Osteoblast (primary cell): ENCODE measurements around the gene NHERF2. TPM values are rescaled to one million over a fixed set of nuclear protein-coding genes. Genes with fewer than 3 reads are reported as not detected.
A peak's percentile ranks its signal among the peaks of the same experiment; 100 is the strongest.

Source experiments
- DNase-seq: peaks from one replicate; pipeline ENCODE4 v3.0.0; 2011; ENCODE audit warnings: low spot score, mixed read lengths; ENCODE audit not compliant: insufficient read length; ENCODE audit errors: missing footprints
- H2AFZ ChIP-seq: 2 replicates; pipeline ENCODE4 v1.6.0; 2011; ENCODE audit warnings: mild to moderate bottlenecking, low read length
- H3K27ac ChIP-seq: 2 replicates; pipeline ENCODE4 v1.5.1; 2011; ENCODE audit warnings: mild to moderate bottlenecking, low read depth, low read length, moderate library complexity
- H3K27me3 ChIP-seq: 2 replicates; pipeline ENCODE4 v1.6.0; 2012; ENCODE audit warnings: mild to moderate bottlenecking, control low read depth, inconsistent platforms, low read length, moderate library complexity; ENCODE audit not compliant: insufficient read depth
- H3K36me3 ChIP-seq: 2 replicates; pipeline ENCODE4 v1.5.1; 2011; ENCODE audit warnings: mild to moderate bottlenecking, low read length, control low read depth, moderate library complexity; ENCODE audit not compliant: insufficient read depth
- H3K4me1 ChIP-seq: 2 replicates; pipeline ENCODE4 v1.5.1; 2011; ENCODE audit warnings: mild to moderate bottlenecking, low read length, control low read depth, moderate library complexity; ENCODE audit not compliant: insufficient read depth
- H3K4me2 ChIP-seq: 2 replicates; pipeline ENCODE4 v1.6.0; 2011; ENCODE audit warnings: mild to moderate bottlenecking, low read length; ENCODE audit not compliant: insufficient read depth
- H3K4me3 ChIP-seq: fragments of 200-600 bp; sonication (generic); 3 replicates; pipeline ENCODE4 v1.5.1; 2012; ENCODE audit warnings: mild to moderate bottlenecking, low read length, inconsistent platforms; ENCODE audit not compliant: insufficient read depth
- H3K79me2 ChIP-seq: 2 replicates; pipeline ENCODE4 v1.6.0; 2012; ENCODE audit warnings: mild to moderate bottlenecking, low read length, control low read depth, inconsistent platforms; ENCODE audit not compliant: insufficient read depth
- H3K9me3 ChIP-seq: 2 replicates; pipeline ENCODE4 v1.5.1; 2011; ENCODE audit warnings: low read depth, low read length, control low read depth
- H4K20me1 ChIP-seq: 2 replicates; pipeline ENCODE4 v1.6.0; 2012; ENCODE audit warnings: mild to moderate bottlenecking, low read length, control low read depth; ENCODE audit not compliant: insufficient read depth
- CTCF ChIP-seq: IDR thresholded peaks from 2 replicates; pipeline ENCODE4 v1.5.1; 2011; ENCODE audit warnings: mild to moderate bottlenecking, low read depth, low read length, moderate library complexity; ENCODE audit errors: extremely low read depth
- total RNA-seq: library from RNA; depleted of rRNA; stranded (reverse); fragments of >200 nt; gene quantifications from 2 replicates; pipeline ENCODE4 v1.2.3, GENCODE V29; 2012

The NHERF2 gene
- total RNA-seq = 26.8 and 33.7 TPM in 2 replicates

DNA sequence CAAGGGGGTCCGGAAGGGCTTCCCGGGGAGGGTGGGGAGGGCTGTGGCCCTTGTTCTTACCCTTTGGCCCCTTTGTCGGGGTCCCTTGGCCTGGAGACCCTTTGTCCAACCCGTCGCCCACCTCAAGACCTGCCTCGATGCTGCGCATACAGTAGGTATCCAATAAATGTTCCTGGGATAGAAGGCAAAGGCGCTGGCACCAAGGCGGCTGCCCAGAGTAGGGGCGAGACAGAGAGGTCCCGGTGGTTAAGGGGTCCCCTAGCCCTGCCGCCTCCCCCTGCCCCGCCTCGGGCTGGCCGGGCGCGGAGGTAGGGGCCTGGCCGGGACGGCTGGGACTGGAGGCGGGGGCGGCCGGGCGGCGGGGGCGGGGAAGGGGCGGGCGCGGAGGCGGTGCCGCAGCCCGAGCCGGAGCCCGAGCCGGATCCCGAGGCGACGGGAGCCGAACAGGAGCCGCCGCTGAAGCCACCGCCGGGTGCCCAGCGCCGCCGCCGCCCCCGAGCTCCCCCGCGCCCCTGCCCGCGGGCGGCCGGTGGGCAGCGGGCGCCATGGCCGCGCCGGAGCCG, at the start of gene NHERF2:
Gene NHERF2, plus strand, starts transcription at position 442 of the 563 bp plus-strand sequence. Its CDS starts 104 bp downstream, at position 546.
- H3K27me3 ChIP-seq = no peaks in the 10 kb centered on the region
- H2AFZ ChIP-seq = peak within 1 kb of the TSS; percentile 20
- peaks cover 18% of the 10 kb centered on the region for H3K4me1 ChIP-seq
- peak within 1 kb of the TSS; percentile 79 for H3K4me2 ChIP-seq
- no peaks in the 10 kb centered on the region for H3K36me3 ChIP-seq
- peak within 1 kb of the TSS; percentile 72 for H3K4me3 ChIP-seq
- no peak for TF ChIP-seq CTCF
- H3K27ac ChIP-seq = no peak within 1 kb of the TSS
- peaks cover 15% of the 10 kb centered on the region for H3K79me2 ChIP-seq
- peaks cover 16% of the 10 kb centered on the region for H4K20me1 ChIP-seq
- H3K9me3 ChIP-seq = no peaks in the 10 kb centered on the region
- peak; percentile 96 for DNase-seq

DNA sequence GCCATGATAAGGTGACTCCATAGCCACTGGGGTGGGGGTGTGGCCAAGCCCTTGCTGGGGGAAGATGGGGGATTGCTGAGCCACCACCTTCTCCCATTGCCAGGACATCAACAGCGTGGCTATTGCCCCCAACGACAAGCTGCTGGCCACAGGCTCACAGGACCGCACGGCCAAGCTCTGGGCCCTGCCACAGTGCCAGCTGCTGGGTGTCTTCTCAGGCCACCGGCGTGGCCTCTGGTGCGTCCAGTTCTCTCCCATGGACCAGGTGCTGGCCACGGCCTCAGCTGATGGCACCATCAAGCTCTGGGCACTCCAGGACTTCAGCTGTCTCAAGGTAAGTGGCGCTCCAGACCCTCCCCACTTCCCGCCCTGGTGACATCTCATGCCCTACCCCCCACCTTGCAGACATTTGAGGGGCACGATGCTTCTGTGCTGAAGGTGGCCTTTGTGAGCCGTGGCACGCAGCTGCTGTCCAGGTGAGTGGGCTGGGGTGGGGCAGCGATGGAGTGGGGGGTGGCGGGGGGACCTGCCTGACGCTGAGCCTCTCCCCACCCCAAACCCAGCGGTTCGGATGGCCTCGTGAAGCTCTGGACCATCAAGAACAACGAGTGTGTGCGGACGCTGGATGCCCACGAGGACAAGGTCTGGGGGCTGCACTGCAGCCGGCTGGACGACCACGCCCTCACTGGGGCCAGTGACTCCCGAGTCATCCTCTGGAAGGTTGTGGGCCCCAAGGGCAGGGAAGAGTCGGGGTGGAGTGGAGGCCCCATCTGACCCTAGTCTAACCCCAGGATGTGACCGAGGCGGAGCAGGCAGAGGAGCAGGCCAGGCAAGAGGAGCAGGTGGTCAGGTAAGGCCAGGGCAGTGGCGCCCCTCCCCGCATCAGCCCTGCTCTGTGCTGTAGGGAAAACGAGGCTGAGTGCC, 49.5 kb upstream of the NHERF2 start:
- Histone ChIP-seq H4K20me1 (peaks cover 20% of the 10 kb centered on the region), H3K36me3 (peaks cover 26% of the 10 kb centered on the region), H3K4me3 (no peak overlapping the region), H3K79me2 (peaks cover 20% of the 10 kb centered on the region), H3K4me1 (peaks cover 5% of the 10 kb centered on the region), H3K9me3 (no peaks in the 10 kb centered on the region), H2AFZ (no peak overlapping the region), H3K27ac (no peak overlapping the region), H3K4me2 (no peak overlapping the region), H3K27me3 (peaks cover 29% of the 10 kb centered on the region)
- TF ChIP-seq CTCF = no peak
- DNase-seq = peak; percentile 86

- Histone ChIP-seq H2AFZ (no peak overlapping the region), H3K9me3 (no peaks in the 10 kb centered on the region), H3K27ac (no peak overlapping the region), H3K4me1 (peaks cover 1% of the 10 kb centered on the region), H3K79me2 (peaks cover 13% of the 10 kb centered on the region), H3K4me2 (no peak overlapping the region), H3K27me3 (peaks cover 36% of the 10 kb centered on the region), H3K36me3 (peaks cover 26% of the 10 kb centered on the region), H3K4me3 (no peak overlapping the region), H4K20me1 (peaks cover 20% of the 10 kb centered on the region)
- DNase-seq = no peak
- no peak for TF ChIP-seq CTCF
Observed at GRCh38 chr16:1977875-1978268, 48.8 kb upstream of the NHERF2 start.
